ENCODE measurements around the gene ARHGEF7. TPM values are rescaled to one million over a fixed set of nuclear protein-coding genes. Genes with fewer than 3 reads are reported as not detected.

The ARHGEF7 gene
- total RNA-seq, 1 experiment from 2014 or later = 47.3 TPM

DNA sequence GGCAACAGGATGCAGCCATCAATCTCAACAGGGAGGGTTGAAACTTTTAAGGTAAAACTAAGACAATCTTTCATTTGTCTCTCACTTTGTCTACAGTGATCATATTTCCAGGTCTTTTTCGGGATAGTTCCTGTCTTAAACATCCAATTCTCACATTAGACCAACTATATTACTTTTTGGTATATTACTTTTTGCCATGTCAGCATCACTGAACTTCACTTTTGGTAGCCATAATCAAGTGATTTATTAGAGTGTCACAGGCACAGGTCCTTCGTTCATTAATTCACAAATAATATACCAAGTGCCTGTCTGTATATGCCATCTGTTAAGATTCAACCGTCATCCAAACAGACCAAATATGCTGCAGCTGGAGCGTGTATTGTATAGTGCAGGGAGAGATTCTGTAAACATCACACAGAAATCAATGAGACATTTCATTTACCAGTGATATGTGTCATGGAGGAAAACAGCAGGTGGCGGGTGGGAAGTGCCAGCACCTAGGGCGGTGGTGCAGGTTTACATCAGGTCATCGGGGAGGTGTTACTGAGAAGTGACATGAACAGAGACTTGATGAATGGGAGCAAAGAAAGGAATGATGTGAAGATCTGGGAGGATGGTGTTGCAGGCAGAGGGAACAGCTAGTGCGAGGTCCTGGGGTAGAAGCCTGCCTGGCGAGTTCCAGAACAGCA is 24.9 kb downstream of the ARHGEF7 start (continued):
- TF ChIP-seq MXD4 (CRISPR knock-in tag; IDR thresholded peaks at IDR 0.05; ENCODE audit: borderline replicate concordance) (no peak), ZNF671 (CRISPR knock-in tag; IDR thresholded peaks at IDR 0.05) (no peak), ZNF138 (CRISPR knock-in tag; conservative IDR thresholded peaks at IDR 0.05) (no peak), ZNF416 (CRISPR knock-in tag; IDR thresholded peaks at IDR 0.05) (no peak), TCF7 (CRISPR knock-in tag; IDR thresholded peaks at IDR 0.05; ENCODE audit: low read depth) (no peak), PRRX2 (CRISPR knock-in tag; IDR thresholded peaks at IDR 0.05) (no peak)
- TF ChIP-seq, protein P1, sequence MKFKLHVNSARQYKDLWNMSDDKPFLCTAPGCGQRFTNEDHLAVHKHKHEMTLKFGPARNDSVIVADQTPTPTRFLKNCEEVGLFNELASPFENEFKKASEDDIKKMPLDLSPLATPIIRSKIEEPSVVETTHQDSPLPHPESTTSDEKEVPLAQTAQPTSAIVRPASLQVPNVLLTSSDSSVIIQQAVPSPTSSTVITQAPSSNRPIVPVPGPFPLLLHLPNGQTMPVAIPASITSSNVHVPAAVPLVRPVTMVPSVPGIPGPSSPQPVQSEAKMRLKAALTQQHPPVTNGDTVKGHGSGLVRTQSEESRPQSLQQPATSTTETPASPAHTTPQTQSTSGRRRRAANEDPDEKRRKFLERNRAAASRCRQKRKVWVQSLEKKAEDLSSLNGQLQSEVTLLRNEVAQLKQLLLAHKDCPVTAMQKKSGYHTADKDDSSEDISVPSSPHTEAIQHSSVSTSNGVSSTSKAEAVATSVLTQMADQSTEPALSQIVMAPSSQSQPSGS (CRISPR knock-in tag; IDR thresholded peaks at IDR 0.05; ENCODE audit: borderline replicate concordance, low read depth) = no peak
- TF ChIP-seq, protein P2, sequence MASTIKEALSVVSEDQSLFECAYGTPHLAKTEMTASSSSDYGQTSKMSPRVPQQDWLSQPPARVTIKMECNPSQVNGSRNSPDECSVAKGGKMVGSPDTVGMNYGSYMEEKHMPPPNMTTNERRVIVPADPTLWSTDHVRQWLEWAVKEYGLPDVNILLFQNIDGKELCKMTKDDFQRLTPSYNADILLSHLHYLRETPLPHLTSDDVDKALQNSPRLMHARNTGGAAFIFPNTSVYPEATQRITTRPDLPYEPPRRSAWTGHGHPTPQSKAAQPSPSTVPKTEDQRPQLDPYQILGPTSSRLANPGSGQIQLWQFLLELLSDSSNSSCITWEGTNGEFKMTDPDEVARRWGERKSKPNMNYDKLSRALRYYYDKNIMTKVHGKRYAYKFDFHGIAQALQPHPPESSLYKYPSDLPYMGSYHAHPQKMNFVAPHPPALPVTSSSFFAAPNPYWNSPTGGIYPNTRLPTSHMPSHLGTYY (CRISPR knock-in tag; IDR thresholded peaks at IDR 0.05) = no peak

DNA sequence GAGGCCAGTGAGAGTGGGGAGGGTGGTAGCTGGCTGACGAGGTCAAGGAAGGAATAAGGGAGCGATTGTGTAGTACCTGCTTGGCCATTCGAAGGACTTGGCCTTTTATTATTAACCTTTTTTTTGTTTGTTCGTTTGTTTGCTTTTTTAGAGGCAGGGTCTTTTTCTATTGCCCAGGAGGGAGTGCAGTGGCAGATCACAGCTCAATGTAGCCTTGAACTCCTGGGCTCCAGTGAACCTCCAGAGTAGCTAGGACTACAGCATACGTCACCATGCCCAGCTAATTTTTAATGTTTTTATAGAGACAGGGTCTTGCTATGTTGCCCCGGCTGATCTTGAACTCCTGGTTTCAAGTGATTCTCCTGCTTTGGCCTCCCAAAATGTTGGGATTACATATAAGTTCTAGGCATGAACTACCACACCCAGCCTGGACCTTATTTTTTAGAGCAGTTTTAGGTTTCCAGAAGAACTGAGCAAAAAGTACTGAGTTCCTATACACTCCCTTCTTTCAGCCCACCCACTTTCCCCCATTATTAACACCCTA is 25.5 kb downstream of the ARHGEF7 start:
- no peak for DNase-seq (ENCODE audit: low spot score)
- CTCF ChIA-PET = no interaction called here
- Mint-ChIP-seq H3K4me1 (no peaks in the 10 kb centered on the region), H3K36me3 (no peaks in the 10 kb centered on the region), H3K27ac (no peak overlapping the region), H3K27me3 (ENCODE audit: low read depth) (peaks cover 4% of the 10 kb centered on the region), H3K4me3 (no peak overlapping the region), H3K9me3 (no peaks in the 10 kb centered on the region)
- POLR2A ChIA-PET = no interaction called here
- no peak for TF ChIP-seq ZBTB21 (CRISPR knock-in tag; IDR thresholded peaks at IDR 0.05; ENCODE audit: borderline replicate concordance)
- ATAC-seq = no peak

DNA sequence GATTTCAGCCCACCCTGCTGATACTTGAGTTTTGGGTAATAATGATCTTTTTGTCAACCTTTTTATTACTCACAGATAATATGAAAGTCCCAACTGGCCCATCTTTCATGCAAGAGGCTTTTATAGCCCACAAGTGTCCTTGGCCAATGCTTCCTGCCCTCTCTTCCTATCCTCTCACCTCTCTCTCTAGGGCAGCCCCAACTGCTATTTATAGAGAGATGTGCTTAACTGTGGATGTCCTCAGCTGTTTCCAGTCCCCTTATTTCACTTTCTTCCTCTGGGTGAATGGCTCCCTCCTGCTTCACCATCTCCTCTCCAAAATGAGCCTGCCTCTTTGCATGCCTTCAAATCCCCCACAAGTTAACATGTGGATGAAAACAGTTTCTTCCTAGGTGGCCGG is 27.4 kb downstream of the ARHGEF7 start:
- Mint-ChIP-seq H3K9me3 (no peaks in the 10 kb centered on the region), H3K36me3 (no peaks in the 10 kb centered on the region), H3K4me1 (no peaks in the 10 kb centered on the region), H3K4me3 (no peak overlapping the region), H3K27me3 (ENCODE audit: low read depth) (no peaks in the 10 kb centered on the region; the same call in 1 of the 2 replicates), H3K27ac (no peak overlapping the region)
- no peak for ATAC-seq
- ChIA-PET CTCF (no interaction called here), POLR2A (no interaction called here)
- no peak for DNase-seq (ENCODE audit: low spot score)
- TF ChIP-seq, protein P3, sequence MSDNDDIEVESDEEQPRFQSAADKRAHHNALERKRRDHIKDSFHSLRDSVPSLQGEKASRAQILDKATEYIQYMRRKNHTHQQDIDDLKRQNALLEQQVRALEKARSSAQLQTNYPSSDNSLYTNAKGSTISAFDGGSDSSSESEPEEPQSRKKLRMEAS (CRISPR knock-in tag; IDR thresholded peaks at IDR 0.05) = no peak
- TF ChIP-seq ESRRA (CRISPR knock-in tag; IDR thresholded peaks at IDR 0.05; ENCODE audit: borderline replicate concordance) (no peak), RORB (CRISPR knock-in tag; IDR thresholded peaks at IDR 0.05) (no peak), CBFB (CRISPR knock-in tag; IDR thresholded peaks at IDR 0.05; ENCODE audit: low read depth) (no peak), HMGA2 (CRISPR knock-in tag; IDR thresholded peaks at IDR 0.05) (no peak), GABPB1 (CRISPR knock-in tag; IDR thresholded peaks at IDR 0.05) (no peak)
- TF ChIP-seq, protein P4, sequence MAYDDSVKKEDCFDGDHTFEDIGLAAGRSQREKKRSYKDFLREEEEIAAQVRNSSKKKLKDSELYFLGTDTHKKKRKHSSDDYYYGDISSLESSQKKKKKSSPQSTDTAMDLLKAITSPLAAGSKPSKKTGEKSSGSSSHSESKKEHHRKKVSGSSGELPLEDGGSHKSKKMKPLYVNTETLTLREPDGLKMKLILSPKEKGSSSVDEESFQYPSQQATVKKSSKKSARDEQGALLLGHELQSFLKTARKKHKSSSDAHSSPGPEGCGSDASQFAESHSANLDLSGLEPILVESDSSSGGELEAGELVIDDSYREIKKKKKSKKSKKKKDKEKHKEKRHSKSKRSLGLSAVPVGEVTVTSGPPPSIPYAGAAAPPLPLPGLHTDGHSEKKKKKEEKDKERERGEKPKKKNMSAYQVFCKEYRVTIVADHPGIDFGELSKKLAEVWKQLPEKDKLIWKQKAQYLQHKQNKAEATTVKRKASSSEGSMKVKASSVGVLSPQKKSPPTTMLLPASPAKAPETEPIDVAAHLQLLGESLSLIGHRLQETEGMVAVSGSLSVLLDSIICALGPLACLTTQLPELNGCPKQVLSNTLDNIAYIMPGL (CRISPR knock-in tag; IDR thresholded peaks at IDR 0.05) = no peak
- TF ChIP-seq, protein P5, sequence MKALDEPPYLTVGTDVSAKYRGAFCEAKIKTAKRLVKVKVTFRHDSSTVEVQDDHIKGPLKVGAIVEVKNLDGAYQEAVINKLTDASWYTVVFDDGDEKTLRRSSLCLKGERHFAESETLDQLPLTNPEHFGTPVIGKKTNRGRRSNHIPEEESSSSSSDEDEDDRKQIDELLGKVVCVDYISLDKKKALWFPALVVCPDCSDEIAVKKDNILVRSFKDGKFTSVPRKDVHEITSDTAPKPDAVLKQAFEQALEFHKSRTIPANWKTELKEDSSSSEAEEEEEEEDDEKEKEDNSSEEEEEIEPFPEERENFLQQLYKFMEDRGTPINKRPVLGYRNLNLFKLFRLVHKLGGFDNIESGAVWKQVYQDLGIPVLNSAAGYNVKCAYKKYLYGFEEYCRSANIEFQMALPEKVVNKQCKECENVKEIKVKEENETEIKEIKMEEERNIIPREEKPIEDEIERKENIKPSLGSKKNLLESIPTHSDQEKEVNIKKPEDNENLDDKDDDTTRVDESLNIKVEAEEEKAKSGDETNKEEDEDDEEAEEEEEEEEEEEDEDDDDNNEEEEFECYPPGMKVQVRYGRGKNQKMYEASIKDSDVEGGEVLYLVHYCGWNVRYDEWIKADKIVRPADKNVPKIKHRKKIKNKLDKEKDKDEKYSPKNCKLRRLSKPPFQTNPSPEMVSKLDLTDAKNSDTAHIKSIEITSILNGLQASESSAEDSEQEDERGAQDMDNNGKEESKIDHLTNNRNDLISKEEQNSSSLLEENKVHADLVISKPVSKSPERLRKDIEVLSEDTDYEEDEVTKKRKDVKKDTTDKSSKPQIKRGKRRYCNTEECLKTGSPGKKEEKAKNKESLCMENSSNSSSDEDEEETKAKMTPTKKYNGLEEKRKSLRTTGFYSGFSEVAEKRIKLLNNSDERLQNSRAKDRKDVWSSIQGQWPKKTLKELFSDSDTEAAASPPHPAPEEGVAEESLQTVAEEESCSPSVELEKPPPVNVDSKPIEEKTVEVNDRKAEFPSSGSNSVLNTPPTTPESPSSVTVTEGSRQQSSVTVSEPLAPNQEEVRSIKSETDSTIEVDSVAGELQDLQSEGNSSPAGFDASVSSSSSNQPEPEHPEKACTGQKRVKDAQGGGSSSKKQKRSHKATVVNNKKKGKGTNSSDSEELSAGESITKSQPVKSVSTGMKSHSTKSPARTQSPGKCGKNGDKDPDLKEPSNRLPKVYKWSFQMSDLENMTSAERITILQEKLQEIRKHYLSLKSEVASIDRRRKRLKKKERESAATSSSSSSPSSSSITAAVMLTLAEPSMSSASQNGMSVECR (CRISPR knock-in tag; IDR thresholded peaks at IDR 0.05; ENCODE audit: borderline replicate concordance) = no peak
- TF ChIP-seq, protein P6, sequence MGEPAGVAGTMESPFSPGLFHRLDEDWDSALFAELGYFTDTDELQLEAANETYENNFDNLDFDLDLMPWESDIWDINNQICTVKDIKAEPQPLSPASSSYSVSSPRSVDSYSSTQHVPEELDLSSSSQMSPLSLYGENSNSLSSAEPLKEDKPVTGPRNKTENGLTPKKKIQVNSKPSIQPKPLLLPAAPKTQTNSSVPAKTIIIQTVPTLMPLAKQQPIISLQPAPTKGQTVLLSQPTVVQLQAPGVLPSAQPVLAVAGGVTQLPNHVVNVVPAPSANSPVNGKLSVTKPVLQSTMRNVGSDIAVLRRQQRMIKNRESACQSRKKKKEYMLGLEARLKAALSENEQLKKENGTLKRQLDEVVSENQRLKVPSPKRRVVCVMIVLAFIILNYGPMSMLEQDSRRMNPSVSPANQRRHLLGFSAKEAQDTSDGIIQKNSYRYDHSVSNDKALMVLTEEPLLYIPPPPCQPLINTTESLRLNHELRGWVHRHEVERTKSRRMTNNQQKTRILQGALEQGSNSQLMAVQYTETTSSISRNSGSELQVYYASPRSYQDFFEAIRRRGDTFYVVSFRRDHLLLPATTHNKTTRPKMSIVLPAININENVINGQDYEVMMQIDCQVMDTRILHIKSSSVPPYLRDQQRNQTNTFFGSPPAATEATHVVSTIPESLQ (CRISPR knock-in tag; IDR thresholded peaks at IDR 0.05) = no peak
- TF ChIP-seq, protein P7, sequence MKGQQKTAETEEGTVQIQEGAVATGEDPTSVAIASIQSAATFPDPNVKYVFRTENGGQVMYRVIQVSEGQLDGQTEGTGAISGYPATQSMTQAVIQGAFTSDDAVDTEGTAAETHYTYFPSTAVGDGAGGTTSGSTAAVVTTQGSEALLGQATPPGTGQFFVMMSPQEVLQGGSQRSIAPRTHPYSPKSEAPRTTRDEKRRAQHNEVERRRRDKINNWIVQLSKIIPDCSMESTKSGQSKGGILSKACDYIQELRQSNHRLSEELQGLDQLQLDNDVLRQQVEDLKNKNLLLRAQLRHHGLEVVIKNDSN (CRISPR knock-in tag; IDR thresholded peaks at IDR 0.05) = no peak
- TF ChIP-seq, protein P8, sequence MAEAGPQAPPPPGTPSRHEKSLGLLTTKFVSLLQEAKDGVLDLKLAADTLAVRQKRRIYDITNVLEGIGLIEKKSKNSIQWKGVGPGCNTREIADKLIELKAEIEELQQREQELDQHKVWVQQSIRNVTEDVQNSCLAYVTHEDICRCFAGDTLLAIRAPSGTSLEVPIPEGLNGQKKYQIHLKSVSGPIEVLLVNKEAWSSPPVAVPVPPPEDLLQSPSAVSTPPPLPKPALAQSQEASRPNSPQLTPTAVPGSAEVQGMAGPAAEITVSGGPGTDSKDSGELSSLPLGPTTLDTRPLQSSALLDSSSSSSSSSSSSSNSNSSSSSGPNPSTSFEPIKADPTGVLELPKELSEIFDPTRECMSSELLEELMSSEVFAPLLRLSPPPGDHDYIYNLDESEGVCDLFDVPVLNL (CRISPR knock-in tag; IDR thresholded peaks at IDR 0.05; ENCODE audit: borderline replicate concordance, low read depth) = no peak
